ENCODE data around the gene CLEC18A.
"Not testable (repeated sequence)": the region's sequence is repeated elsewhere in the genome, so short reads cannot be mapped to it uniquely, and the experiment has no call there.

DNA sequence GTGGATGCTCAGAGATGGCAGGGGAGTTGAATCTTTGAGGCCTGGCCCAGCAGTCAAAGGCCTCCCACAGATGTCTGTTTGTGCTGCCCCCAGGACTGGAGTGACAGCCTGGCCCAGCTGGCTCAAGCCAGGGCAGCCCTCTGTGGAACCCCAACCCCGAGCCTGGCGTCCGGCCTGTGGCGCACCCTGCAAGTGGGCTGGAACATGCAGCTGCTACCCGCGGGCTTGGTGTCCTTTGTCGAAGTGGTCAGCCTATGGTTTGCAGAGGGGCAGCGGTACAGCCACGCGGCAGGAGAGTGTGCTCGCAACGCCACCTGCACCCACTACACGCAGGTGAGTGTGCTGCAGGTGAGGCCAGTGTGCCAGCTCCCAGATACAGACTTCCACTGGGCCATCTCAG lies 3.1 kb downstream of the CLEC18A start:
- TF ChIP-seq, protein P1, sequence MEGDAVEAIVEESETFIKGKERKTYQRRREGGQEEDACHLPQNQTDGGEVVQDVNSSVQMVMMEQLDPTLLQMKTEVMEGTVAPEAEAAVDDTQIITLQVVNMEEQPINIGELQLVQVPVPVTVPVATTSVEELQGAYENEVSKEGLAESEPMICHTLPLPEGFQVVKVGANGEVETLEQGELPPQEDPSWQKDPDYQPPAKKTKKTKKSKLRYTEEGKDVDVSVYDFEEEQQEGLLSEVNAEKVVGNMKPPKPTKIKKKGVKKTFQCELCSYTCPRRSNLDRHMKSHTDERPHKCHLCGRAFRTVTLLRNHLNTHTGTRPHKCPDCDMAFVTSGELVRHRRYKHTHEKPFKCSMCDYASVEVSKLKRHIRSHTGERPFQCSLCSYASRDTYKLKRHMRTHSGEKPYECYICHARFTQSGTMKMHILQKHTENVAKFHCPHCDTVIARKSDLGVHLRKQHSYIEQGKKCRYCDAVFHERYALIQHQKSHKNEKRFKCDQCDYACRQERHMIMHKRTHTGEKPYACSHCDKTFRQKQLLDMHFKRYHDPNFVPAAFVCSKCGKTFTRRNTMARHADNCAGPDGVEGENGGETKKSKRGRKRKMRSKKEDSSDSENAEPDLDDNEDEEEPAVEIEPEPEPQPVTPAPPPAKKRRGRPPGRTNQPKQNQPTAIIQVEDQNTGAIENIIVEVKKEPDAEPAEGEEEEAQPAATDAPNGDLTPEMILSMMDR (IDR thresholded peaks at IDR 0.05): not testable (repeated sequence)
- not testable (repeated sequence) for TF ChIP-seq EZH2 (IDR thresholded peaks at IDR 0.05)

All from neural progenitor cell (in vitro differentiated cells).